ENCODE results near the gene FBXW7.

Gene FBXW7

DNA sequence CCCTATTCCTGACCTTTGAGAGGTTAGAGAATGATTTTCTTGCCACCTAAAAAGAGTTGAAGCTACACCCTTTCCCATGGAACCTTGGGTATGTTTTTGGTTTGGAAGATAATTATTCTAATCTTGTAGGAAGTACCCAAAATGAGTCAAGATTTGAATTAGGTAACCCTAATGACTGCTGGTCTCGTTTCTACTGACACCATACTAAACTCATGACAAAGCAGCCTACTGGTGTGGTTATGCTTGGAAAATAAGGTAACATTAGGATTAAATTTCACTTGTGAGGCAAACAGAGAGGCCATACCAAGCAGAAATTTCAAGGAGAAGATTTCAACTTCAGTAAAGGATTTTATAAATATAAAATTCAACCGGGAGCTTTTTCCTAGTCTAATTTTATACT lies 107.9 kb downstream of the FBXW7 start:
- DNase-seq (ENCODE audit: low spot score): no peak

DNA sequence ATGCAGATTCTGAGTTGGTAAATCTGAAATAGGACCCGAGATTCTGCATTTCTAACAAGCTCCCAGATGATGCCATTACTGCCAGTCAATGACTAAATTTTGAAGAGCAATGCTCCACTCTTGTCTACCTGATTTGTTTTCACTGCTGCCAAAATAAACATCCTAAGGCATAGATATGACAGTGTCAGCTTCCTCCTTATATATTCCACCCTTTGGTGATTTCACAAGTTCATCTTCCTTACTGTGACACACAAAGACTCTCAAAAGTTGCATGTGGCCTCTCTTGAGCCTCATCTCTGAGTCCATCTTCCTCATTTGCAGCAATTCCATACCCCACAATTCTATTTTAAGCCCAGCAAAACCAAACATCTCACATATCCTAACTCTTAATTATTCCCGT lies 110.9 kb downstream of the FBXW7 start:
- no peak for DNase-seq (ENCODE audit: low spot score)

DNA sequence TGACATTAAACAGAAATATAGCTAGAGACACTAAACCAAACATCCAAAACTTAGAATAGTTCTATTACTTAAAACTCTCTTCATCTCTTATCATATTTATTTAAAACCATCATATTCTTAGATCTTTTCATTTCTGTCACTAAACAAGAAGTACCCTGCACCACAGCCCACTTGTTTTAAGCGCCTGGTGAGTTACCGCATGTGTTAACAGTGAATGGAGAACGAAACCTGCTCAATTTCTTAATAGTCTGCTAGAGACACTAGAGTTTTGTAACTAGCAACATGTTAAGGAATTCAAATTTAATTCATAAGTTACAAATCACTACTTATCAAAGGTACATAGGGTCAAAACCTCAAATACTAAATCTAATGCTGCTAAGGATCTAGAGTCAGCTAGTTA lies 111.5 kb downstream of the FBXW7 start:
- DNase-seq (ENCODE audit: low spot score): no peak

DNA sequence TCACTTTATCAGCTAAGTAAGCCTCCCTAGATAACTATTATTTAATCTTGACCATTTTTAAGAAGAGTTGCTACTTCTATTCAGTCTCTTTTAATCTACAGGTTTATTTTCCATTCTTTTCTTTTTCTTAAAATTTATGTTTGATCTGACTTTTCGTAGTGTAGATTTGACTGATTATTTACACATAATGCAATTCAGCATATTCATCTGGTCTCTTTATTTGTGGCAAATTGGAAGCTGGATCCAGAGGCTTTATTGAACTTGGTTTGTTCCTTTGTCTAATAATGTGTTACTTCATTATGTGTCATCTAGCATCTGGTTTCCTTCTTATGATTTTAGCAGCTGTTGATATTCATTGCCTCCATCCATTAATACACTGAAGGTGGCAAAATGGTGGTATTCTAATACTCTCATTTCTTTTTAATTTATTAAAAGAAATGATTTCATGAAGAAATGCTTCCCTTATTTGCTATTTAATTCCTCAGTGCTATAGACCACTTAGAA lies 113.0 kb downstream of the FBXW7 start:
- no peak for DNase-seq (ENCODE audit: low spot score)

DNA sequence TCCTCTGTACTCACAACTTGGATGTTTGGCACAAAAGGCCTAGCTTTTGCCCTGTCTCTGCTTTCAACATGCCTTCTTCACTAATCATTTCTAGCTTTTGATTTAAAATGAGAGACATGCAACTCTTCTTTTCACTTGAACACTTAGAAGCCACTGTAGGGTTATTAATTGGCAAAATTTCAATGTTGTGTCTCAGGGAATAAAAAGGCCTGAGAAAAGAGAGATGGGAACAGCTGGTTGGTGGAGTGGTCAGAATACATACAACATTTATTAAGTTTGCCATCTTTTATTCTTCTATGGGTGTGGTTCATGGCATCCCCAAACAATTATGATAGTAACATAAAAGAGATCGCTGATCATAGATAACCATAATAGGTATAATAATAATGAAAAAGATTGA lies 114.3 kb downstream of the FBXW7 start:
- no peak for DNase-seq (ENCODE audit: low spot score)

DNA sequence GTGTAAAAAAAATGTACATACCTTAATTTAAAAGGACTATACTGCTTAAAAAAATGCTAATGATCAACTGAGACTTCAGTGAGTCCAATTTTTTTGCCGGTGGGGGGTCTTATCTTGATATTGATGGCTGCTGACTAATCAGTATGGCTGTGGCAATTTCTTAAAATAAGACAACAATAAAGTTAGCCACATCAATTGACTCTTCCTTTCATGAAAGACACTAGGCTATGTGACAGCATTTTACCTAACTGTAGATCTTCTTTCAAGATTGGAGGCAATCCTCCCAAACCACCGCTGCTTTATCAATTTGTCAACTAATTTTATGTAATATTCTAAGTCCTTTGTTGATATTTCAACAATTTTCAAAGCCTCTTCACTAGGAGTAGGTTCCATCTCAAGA lies 116.1 kb downstream of the FBXW7 start:
- no peak for DNase-seq (ENCODE audit: low spot score)

DNA sequence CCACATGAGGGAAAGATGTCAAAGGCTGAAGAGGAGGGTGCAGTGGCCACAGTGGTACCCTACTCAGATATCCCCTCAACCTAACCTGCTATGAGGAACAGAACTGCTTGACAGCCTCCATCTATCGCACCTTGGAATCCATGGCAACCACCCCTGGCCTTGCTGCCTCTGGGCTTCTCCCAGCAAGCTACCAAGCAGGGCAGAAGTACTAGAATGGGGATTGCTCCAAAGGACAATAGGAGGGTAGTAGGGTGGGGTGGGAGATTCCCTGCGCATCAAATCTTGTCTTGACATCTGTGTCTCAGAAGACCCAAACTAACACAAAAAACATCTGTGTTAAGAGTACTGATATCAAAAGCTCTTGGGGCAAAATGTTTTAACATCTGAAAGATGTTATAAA lies 118.2 kb downstream of the FBXW7 start:
- DNase-seq (ENCODE audit: low spot score): no peak

DNA sequence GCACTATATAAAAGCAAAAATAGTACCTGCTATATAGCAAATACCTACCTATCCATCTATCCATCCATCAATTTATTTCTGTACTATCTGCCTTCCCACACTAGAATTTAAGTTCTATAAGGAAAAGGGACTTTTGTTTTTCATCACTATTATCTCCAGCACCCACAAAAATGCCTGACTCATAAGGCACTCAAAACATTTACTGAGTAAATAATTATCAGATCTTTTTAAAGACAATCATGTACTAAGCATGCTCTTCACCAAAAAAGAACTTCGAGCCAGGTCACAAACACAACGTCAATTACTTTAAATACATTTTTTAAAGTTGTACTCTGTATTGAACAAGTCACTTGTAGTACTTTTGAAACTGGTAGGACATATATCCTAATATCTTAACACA lies 119.9 kb downstream of the FBXW7 start:
- no peak for DNase-seq (ENCODE audit: low spot score)

DNA sequence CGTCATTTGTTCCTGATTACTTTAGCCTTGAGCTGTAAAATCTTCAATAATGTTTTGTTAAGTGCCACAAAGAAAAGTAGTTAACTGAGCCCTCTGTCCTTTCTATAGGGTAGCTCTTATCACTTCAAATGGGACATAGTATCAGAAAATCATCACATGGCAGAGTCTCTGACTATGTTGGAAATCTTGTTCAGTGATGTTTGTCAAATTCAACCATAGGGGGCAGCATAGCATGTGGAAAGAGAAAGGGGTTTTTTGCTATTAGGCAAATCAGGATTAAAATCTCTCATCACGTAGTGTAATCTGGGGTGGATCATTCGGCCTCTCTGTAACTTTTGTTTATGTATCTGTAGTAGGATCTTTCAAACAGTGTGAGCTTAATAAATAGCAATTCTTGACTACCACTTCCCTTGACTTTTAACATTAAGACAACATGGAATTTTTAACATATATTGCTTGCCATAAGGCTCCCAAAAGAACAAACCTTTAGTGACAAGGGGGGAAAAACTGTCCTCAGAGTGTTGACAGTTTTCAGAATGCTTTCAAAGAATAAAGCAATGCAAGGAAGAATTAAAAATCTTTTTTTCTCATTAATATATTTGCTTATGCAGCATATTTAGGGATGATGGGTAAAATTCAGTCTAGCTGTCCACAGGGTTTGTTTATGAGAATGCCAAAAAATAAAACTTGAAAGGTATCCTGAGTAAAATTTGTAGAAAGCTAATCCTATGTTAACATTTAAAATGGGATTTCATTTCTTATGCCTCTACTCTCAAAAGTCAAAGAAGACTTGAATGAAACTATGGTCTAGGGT lies 127.2 kb downstream of the FBXW7 start:
- peak; percentile 16 for DNase-seq (ENCODE audit: low spot score)

DNA sequence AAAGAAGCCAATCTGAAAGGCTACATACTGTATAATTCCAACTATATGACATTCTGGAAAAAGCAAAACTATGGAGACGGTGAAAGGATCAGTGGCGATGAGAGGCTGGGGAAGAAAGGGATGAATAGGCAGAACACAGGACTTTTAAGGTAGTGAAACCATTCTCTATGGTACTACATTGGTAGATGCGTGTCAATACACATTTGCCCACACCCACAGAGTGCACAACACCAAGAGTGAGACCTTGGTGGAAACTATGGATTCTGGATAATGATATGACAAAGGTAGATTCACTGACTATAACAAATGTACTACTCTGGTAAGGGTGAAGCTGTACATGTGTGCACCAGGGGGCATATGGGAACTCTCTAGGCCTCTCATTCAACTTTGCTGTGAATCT lies 134.5 kb downstream of the FBXW7 start:
- no peak for DNase-seq (ENCODE audit: low spot score)

DNA sequence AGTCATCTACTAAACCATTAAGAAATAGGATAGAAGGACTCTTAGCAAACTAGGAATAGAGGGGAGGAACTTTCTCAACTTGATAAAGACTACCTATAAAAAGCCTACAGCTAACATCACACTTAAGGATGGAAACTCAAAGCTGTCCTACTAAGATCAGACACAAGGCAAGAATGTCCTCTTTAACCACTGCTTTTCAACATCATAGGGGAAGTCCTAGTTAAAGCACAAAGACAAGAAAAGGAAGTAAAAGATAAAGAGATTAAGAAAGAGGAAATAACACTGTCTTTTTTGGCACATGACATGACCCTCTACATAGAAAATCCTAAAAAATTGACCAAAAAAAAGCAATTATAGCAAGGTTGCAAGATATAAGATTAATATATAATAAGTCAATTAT lies 136.6 kb downstream of the FBXW7 start:
- peak; percentile 13 for DNase-seq (ENCODE audit: low spot score)

DNA sequence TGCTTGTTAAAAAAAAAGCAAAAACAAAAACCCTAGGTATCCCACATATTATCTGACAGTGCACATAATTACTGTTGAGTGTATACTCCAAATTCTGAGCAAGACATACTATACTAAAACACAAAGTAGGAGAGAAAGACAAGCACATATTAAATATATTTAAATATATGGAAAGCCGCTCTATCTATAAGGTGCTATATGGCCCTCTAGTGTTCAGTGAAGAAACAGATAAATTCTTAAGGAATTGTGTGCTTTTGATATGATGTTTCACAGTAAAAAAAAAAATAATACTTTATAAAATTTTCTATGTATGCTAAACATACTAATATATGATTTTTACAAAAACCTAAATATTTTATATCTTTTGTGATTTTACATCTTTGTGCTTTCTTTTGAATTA lies 137.8 kb downstream of the FBXW7 start:
- peak; percentile 3 for DNase-seq (ENCODE audit: low spot score)

DNA sequence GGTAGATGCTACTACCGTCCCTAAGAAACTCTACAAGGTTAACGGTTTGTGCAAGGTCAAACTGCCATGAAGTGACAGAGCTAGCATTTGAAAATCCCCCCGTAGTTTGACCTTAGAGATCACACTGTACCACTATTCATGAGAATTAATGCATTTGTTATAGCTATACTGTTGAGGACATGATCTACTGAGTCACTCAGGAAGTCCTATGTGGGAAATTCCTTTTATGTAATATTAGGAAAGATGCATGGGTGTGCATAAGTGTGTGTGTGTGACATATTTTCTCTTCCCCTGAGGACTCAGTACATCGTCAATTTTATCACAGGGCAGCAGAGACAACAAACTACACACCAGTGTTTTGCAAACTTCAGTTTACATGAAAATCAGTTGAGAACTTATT lies 141.1 kb downstream of the FBXW7 start:
- DNase-seq (ENCODE audit: low spot score): no peak

DNA sequence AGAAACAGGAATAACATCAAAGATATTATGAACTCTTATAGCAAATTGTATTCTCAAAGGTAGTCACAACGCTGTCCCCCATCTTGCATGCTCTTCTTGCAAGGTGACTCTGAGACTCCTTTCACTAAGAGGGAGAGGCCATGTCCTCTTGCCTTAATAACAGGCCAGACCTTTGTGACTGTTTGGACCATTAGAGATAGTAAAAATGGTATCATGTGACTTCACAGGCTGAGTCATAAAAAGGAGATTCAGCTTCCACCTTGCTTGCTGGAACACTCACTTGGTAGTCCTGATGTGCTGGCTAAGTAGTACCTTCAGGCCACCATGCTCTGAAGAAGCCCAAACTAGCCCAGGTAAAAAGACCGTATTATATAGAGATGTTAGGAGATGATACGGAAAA lies 143.8 kb downstream of the FBXW7 start:
- no peak for DNase-seq (ENCODE audit: low spot score)

DNA sequence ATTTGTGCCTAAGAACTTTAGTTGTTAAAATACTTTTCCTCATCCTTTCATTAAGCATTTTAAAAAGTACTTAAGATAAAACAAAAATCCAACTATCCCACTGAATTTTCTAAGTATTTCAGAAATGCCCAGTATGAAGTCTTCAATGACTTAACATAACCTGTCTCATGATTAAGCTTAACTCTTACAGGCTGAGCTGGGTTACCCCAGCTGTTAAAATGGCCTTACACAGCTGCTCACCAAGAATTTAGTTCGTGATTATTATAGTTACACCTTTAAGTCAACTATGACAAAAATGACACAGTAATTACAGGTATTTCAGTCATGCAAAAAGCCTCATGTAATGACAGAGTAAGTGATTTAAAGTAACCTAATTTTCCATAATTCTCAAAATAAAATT lies 145.7 kb downstream of the FBXW7 start:
- no peak for DNase-seq (ENCODE audit: low spot score)

DNA sequence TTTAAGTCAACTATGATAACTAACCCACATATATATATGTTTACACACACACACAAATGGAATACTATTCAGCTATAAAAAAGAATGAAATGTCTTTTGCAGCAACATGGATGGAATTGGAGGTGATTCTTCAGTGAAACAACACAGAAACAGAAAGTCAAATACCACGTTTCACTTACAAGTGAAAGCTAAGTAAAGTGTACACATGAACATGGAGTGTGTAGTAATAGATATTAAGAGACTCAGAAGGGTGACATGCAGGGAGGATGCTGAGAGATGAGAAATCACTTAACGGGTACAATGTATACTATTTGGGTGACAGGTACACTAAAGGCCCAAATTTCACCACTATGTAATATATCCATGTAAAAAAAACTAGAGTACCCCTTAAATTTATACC lies 146.5 kb downstream of the FBXW7 start:
- DNase-seq (ENCODE audit: low spot score): no peak

DNA sequence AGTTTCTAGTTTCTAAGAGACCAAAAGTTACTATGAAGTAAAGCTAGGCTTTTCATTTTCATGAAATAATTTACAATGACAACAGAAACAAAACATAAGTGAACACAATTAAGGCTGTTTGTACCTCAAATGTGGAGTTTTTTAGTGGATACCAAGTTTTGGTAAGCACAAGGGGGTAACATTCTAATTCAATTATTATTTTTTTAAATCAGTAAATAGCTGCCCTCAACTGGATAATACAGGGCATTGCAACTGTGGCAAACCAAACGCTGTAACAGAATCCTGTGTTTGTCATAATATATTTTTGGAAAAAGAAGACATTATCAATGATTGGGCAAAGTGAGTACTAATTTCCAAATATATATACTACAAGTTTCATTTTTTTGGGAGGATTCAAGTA lies 150.3 kb downstream of the FBXW7 start:
- DNase-seq (ENCODE audit: low spot score): no peak

DNA sequence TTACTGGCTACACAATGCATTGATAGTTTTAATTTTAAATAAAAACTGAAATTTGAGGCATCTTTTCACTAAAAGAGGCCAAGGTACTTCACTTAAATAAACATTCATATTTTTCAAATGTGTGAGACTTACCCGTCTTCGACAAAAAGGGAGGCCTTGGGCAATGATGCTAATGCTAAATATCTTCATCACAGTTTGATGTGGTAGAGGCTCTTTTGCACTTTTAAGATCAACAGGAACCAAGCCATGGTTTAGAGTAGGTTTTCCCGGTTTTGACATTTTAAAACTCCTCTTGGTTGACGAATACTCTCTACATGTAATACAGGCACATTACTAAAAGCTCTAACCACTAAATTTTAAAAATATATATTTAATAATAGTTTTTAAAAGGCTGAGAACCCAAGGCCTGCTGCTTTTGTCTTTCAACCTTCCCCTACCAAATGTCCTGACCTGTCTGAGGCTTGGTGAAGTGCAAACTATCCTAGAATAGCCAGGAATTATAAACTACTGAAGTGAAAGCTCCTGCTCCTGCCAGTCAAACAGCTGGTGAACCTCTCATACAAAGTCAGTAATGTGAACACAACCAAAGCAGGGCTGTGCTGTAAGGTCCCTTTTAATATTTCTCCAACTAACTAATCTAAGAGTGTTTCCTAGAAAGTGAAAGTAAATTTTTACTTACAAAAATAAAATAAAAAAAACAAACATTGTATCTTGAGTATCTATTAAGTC lies 153.7 kb downstream of the FBXW7 start:
- no peak for DNase-seq (ENCODE audit: low spot score)

DNA sequence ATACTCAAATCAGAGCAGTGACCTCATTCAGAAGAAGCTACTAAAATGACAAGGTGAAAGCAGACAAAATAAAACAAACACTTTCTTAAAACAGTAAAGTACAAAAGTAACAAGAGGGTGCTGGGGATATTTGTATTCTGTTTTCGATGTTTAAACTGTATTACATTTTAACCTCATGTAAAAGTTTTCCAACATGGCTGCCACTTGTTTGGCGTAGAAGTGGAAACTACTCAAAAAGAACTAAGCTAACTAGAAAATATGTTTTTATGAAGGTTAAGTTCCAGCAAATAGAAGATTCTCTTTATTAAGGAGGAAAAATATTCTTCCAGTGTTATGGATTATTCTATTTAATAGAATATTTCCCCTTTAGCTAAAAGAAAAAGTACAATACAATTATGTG lies 155.0 kb downstream of the FBXW7 start:
- no peak for DNase-seq (ENCODE audit: low spot score)

DNA sequence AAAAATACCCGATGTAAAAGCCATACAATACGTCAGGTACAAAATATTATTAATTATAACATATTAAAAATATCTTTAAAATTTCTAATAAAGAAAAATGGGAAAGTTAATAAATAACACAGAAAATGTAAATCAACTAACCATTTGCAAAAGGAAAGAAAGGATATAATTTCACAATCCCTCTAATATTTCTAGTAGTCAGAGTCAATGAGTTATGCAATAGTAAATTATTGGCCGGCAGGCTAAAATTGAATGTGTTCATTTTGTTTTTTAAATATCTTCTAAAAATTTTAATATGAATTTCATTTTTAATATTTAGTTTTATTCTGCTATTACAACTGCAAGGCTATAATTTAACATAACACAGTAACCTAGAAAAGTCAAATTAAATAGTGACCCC lies 155.7 kb downstream of the FBXW7 start:
- DNase-seq (ENCODE audit: low spot score): no peak

DNA sequence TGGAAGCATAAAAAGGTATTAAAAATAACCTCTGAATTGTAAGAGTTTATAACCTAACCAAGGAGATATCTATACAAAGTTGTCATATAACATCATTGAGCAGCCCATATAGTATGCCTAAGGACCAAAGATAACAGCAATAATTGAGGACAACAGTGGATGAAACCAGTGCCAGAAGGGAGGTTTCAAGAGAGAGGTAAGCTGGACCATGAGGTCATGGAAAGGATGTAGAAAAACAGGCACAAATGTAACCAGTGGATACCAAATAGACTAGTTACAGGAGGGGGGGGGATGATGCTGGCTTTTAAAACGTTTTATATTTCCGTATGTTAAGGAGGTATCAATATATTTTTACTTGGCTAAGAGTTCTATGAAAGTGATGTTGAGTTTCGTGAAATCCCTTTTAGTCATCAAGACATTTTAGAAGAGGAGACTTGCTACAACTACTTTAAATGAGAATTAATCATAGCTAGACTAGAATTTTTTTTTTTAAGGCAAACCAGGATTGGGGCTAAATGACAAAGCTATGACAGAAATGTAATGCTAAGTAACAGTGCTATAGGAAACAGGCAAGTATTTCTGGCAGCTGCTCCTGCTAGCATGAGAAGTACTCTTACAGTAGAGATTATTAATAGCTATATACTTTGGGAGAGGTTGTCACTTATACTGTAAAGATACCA lies 161.1 kb downstream of the FBXW7 start:
- no peak for DNase-seq (ENCODE audit: low spot score)

DNA sequence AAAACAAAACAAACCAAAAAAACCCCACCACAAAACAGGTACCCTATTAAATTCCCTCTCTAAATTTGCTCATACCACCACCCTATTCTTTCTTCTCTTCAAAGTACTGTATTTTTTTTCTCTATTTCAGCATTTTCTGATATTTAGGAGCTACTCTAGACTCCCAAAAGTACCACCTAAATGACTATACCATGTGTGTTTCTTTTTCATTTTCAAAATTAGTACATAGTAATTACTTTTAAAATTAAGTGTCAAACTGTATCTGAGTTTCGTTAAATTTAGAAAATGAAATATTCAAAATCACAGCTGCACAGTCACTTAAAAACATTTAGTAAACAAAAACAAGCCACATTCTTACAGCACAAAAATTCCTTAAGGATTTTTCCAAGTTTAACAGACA lies 161.7 kb downstream of the FBXW7 start:
- no peak for DNase-seq (ENCODE audit: low spot score)

DNA sequence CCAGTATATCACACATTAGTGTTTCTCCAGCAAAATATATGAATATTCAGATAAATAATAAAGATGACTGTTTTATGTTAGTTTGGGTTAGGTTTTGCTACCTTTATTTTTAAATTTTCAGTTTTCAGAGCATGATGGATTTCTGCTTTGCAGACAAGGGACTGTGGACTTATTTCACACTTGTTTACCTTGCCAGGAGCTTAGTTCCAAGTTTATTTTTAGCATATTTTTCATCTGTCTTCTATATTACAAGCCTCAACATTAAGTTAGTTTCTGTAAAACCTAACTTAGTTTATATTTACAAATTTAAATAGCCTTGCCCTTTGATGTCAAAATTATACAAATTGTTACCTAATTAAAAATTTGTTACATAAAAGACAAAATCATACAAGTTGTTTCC lies 163.4 kb downstream of the FBXW7 start:
- no peak for DNase-seq (ENCODE audit: low spot score)
